Measurements from ENCODE around the gene TXN2.

- TF ChIP-seq POLR2A (IDR thresholded peaks at IDR 0.05; ENCODE audit: low read length) (no peak), GATA1 (IDR thresholded peaks at IDR 0.05; ENCODE audit: low read depth, low read length) (no peak)
These were observed 49.5 kb downstream of the TXN2 start for GRCh38 chr22:36431977-36432376.

Measured in erythroblast (primary cell).